HEK293 (cell line): ENCODE results near the gene ZBTB5.
"Not testable (repeated sequence)": the region's sequence is repeated elsewhere in the genome, so short reads cannot be mapped to it uniquely, and the experiment has no call there.

ENCODE experiments used
- CTCF ChIA-PET: fragments of 350-600 bp; formaldehyde crosslinking; extraction: SDS; loops from one replicate; lab custom pipeline; 2021; ENCODE audit warnings: antibody characterized with exemption; lab: Yijun Ruan, JAX
- POLR2A ChIA-PET: fragments of 300-600 bp; formaldehyde crosslinking; extraction: SDS; loops from one replicate; lab custom pipeline; 2020; ENCODE audit warnings: antibody characterized with exemption, inconsistent platforms; lab: Yijun Ruan, JAX
- H3K27ac ChIP-seq: fragments of 200-500 bp; sonication (Bioruptor generic); 2 replicates; pipeline ENCODE4 v1.5.1; 2014; ENCODE audit warnings: low read depth, low read length, control low read depth, inconsistent platforms; ENCODE audit errors: extremely low read depth
- H3K36me3 ChIP-seq, 2 experiments: fragments of 200-500 bp in 1 of 2; sonication (Bioruptor generic) in 1 of 2; 1 replicate in 1 of 2; 2 replicates in 1 of 2; pipeline ENCODE4 v1.5.1; 2014 to 2017; ENCODE audit warnings: inconsistent platforms in 2 of 2, low read length in 2 of 2; ENCODE audit not compliant: control insufficient read depth in 2 of 2, insufficient read depth in 1 of 2
- H3K4me1 ChIP-seq: fragments of 200-500 bp; sonication (Bioruptor generic); 2 replicates; pipeline ENCODE4 v1.5.1; 2014; ENCODE audit warnings: mild to moderate bottlenecking, low read length, inconsistent platforms; ENCODE audit not compliant: control insufficient read depth, insufficient read depth
- H3K4me3 ChIP-seq: 2 replicates; pipeline ENCODE4 v1.5.1; 2011; ENCODE audit warnings: low read depth, mild to moderate bottlenecking, control low read depth, low read length, moderate library complexity
- H3K9me3 ChIP-seq: fragments of 200-500 bp; sonication (Bioruptor generic); 2 replicates; pipeline ENCODE4 v1.5.1; 2014; ENCODE audit warnings: low read depth, low read length, inconsistent platforms; ENCODE audit not compliant: control insufficient read depth, insufficient read depth
- KLF1 ChIP-seq: fragments of 450-650 bp; formaldehyde crosslinking; IDR thresholded peaks from 2 replicates; pipeline ENCODE4 v1.5.1; 2016; ENCODE audit warnings: missing biosample characterization, missing genetic modification characterization
- KLF7 ChIP-seq: fragments of 450-650 bp; formaldehyde crosslinking; IDR thresholded peaks from 2 replicates; pipeline ENCODE4 v1.5.1; 2016; ENCODE audit warnings: missing biosample characterization, missing genetic modification characterization, borderline replicate concordance
- MYNN ChIP-seq: fragments of 450-650 bp; formaldehyde crosslinking; IDR thresholded peaks from 2 replicates; pipeline ENCODE4 v1.5.1; 2016; ENCODE audit warnings: missing biosample characterization, missing genetic modification characterization, borderline replicate concordance
- RBAK ChIP-seq: fragments of 450-650 bp; formaldehyde crosslinking; IDR thresholded peaks from 2 replicates; pipeline ENCODE4 v1.5.1; 2016; ENCODE audit warnings: missing biosample characterization, missing genetic modification characterization
- SALL2 ChIP-seq: fragments of 450-650 bp; formaldehyde crosslinking; IDR thresholded peaks from 2 replicates; pipeline ENCODE4 v1.5.0; 2017; ENCODE audit warnings: missing biosample characterization, mild to moderate bottlenecking, missing genetic modification characterization, borderline replicate concordance
- SCRT1 ChIP-seq: fragments of 450-650 bp; formaldehyde crosslinking; IDR thresholded peaks from 2 replicates; pipeline ENCODE4 v1.5.1; 2016; ENCODE audit warnings: missing biosample characterization, missing genetic modification characterization, borderline replicate concordance
- SP3 ChIP-seq: fragments of 450-650 bp; formaldehyde crosslinking; IDR thresholded peaks from 2 replicates; pipeline ENCODE4 v1.5.1; 2016; ENCODE audit warnings: missing biosample characterization, missing genetic modification characterization
- ZBTB11 ChIP-seq: fragments of 450-650 bp; formaldehyde crosslinking; conservative IDR thresholded peaks from 2 replicates; pipeline ENCODE4 v1.5.1; 2016; ENCODE audit warnings: low read depth, missing biosample characterization, missing genetic modification characterization
- ZBTB48 ChIP-seq: fragments of 450-650 bp; formaldehyde crosslinking; IDR thresholded peaks from 2 replicates; pipeline ENCODE4 v1.5.1; 2016; ENCODE audit warnings: missing biosample characterization, missing genetic modification characterization
- ZEB2 ChIP-seq: fragments of 450-650 bp; formaldehyde crosslinking; IDR thresholded peaks from 2 replicates; pipeline ENCODE4 v1.5.1; 2016; ENCODE audit warnings: missing biosample characterization, missing genetic modification characterization
- ZFP41 ChIP-seq: fragments of 450-650 bp; formaldehyde crosslinking; IDR thresholded peaks from 2 replicates; pipeline ENCODE4 v1.5.1; 2016; ENCODE audit warnings: missing biosample characterization, missing genetic modification characterization, borderline replicate concordance
- ZNF114 ChIP-seq: fragments of 450-650 bp; formaldehyde crosslinking; IDR thresholded peaks from 2 replicates; pipeline ENCODE4 v1.5.0; 2017; ENCODE audit warnings: missing biosample characterization, missing genetic modification characterization
- ZNF132 ChIP-seq: fragments of 450-650 bp; formaldehyde crosslinking; IDR thresholded peaks from 2 replicates; pipeline ENCODE4 v1.5.1; 2017; ENCODE audit warnings: missing biosample characterization, missing genetic modification characterization, borderline replicate concordance
- ZNF157 ChIP-seq: fragments of 450-650 bp; formaldehyde crosslinking; IDR thresholded peaks from 2 replicates; pipeline ENCODE4 v1.5.1; 2016; ENCODE audit warnings: missing biosample characterization, missing genetic modification characterization
- ZNF184 ChIP-seq: fragments of 450-650 bp; IDR thresholded peaks from 2 replicates; pipeline ENCODE4 v1.5.1; 2018; ENCODE audit warnings: missing biosample characterization, mild to moderate bottlenecking, missing genetic modification characterization
- ZNF391 ChIP-seq: fragments of 450-650 bp; formaldehyde crosslinking; IDR thresholded peaks from 2 replicates; pipeline ENCODE4 v1.5.1; 2016; ENCODE audit warnings: low read depth, missing biosample characterization, missing genetic modification characterization, borderline replicate concordance
- ZNF394 ChIP-seq: fragments of 450-650 bp; formaldehyde crosslinking; IDR thresholded peaks from 2 replicates; pipeline ENCODE4 v1.5.1; 2016; ENCODE audit warnings: missing biosample characterization, missing genetic modification characterization, mild to moderate bottlenecking, moderate library complexity, borderline replicate concordance
- ZNF423 ChIP-seq: fragments of 450-650 bp; formaldehyde crosslinking; IDR thresholded peaks from 2 replicates; pipeline ENCODE4 v1.5.1; 2016; ENCODE audit warnings: missing biosample characterization, missing genetic modification characterization
- ZNF677 ChIP-seq: fragments of 450-650 bp; IDR thresholded peaks from 2 replicates; pipeline ENCODE4 v1.5.0; 2018; ENCODE audit warnings: missing biosample characterization, mild to moderate bottlenecking, missing genetic modification characterization, moderate library complexity
- TF ChIP-seq, protein P1 (sequence below): fragments of 450-650 bp; formaldehyde crosslinking; IDR thresholded peaks from 2 replicates; pipeline ENCODE4; 2016; ENCODE audit warnings: missing biosample characterization, missing genetic modification characterization

The ZBTB5 gene

DNA sequence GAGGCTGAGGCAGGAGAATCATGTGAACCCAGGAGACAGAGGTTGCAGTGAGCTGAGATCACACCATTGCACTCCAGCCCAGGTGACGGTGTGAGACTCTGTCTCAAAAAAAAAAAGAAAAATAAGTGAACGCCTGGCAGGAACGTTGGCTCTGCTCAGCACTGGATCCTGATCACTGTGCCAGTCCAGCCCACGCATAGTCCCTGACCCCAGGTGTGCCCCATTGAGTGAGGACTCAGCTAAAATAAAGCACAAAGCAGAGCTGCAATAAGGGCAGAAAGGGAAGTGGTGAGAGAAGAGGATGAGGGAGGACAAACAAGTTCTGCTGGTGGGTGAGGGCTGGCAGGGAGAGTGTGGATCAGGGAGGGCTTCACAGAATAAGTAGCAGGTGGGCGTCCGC is 38.4 kb downstream of the ZBTB5 start:
- ChIA-PET CTCF (no interaction called here), POLR2A (no interaction called here)
- Histone ChIP-seq H3K36me3 (peaks cover 3 to 80% of the 10 kb centered on the region in 2 experiments; a peak in 2 of 3 replicates), H3K9me3 (no peaks in the 10 kb centered on the region), H3K27ac (no peak overlapping the region), H3K4me3 (no peak overlapping the region), H3K4me1 (no peaks in the 10 kb centered on the region)
- no peak for TF ChIP-seq ZNF391
- TF ChIP-seq, protein P1, sequence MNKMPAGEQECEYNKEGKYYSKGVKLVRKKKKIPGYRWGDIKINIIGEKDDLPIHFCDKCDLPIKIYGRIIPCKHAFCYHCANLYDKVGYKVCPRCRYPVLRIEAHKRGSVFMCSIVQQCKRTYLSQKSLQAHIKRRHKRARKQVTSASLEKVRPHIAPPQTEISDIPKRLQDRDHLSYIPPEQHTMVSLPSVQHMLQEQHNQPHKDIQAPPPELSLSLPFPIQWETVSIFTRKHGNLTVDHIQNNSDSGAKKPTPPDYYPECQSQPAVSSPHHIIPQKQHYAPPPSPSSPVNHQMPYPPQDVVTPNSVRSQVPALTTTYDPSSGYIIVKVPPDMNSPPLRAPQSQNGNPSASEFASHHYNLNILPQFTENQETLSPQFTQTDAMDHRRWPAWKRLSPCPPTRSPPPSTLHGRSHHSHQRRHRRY (tag by site-specific recombination) = no peak
- no peak for TF ChIP-seq ZNF394 (tag by site-specific recombination)
- TF ChIP-seq ZNF157 (tag by site-specific recombination) = no peak
- no peak for TF ChIP-seq RBAK
- TF ChIP-seq ZNF423 (tag by site-specific recombination) = no peak
- TF ChIP-seq SP3 = no peak
- TF ChIP-seq ZBTB48 (tag by site-specific recombination) = no peak
- TF ChIP-seq MYNN (tag by site-specific recombination) = no peak
- no peak for TF ChIP-seq SALL2
- TF ChIP-seq KLF7 (tag by site-specific recombination) = no peak
- no peak for TF ChIP-seq ZEB2 (tag by site-specific recombination)
- TF ChIP-seq ZBTB11 (tag by site-specific recombination) = no peak
- TF ChIP-seq ZNF184 (tag by site-specific recombination) = no peak
- TF ChIP-seq ZNF677 (tag by site-specific recombination) = no peak
- TF ChIP-seq SCRT1 (tag by site-specific recombination) = no peak
- TF ChIP-seq ZNF114 = no peak
- no peak for TF ChIP-seq KLF1 (tag by site-specific recombination)
- TF ChIP-seq ZNF132 (tag by site-specific recombination) = no peak
- TF ChIP-seq ZFP41 = no peak

DNA sequence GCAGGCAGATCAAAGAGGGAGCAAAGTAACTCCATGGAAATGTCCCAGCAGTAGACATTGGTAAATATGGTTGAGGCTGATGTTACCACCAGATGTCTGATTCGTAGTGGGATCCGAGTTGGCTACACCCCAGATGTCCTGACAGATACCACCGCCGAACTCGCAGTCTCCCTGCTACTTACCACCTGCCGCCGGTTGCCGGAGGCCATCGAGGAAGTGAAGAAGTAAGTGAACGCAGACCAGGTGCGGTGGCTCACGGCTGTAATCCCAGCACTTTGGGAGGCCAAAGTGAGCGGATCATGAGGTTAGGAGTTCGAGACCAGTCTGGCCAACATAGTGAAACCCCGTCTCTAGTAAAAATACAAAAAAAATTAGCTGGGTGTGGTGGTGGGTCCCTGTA is 38.8 kb downstream of the ZBTB5 start:
- H3K36me3 ChIP-seq = peaks cover 3 to 76% of the 10 kb centered on the region in 2 experiments; a peak in 2 of 3 replicates
- CTCF ChIA-PET, H3K27ac ChIP-seq, POLR2A ChIA-PET, H3K4me1 ChIP-seq, H3K9me3 ChIP-seq, H3K4me3 ChIP-seq: not testable (repeated sequence)
